Measurements from ENCODE around the gene STX2. TPM values are rescaled to one million over a fixed set of nuclear protein-coding genes. Genes with fewer than 3 reads are reported as not detected.

Gene STX2
- total and polyA plus RNA-seq, 2 donors from 2014 or later: 10.1 to 20.4 TPM

DNA sequence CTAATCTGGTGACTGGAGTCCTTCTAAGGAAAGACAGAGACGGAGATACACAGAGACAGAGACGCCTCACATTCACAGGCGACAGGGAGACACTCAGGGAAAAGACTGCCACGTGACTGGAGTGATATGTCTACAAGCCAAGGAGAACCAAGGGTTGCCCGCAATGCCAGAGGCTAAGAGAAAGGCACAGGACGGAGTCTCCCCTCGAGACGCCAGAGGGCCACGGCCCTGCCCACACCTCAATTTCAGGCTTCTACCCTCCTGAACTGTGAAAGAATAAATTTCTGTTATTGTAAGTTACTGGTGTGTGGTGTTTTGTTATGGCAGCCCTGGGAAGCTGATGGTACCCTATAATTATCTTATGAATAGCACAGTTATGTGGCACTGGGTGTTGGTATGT is 21.3 kb upstream of the STX2 start:
- Histone ChIP-seq H3K27ac (ENCODE audit: low read depth in 2 of 2, low read length in 2 of 2) (no peak overlapping the region), H3K4me1 (ENCODE audit: control insufficient read depth in 2 of 3, insufficient read depth in 2 of 3, low read depth in 1 of 3, low read length in 3 of 3) (no peaks in the 10 kb centered on the region), H3K27me3 (ENCODE audit: control insufficient read depth, insufficient read depth, low read length) (no peaks in the 10 kb centered on the region), H3K9me3 (ENCODE audit: control insufficient read depth in 2 of 3, insufficient read depth in 1 of 3, low read length in 3 of 3) (peaks cover 0 to 5% (median 0%) of the 10 kb centered on the region in 3 donors), H3K4me3 (ENCODE audit: low read length in 3 of 3) (no peak overlapping the region), H3K36me3 (ENCODE audit: control insufficient read depth in 2 of 3, insufficient read depth in 3 of 3, low read length in 3 of 3) (no peaks in the 10 kb centered on the region), H3K9ac (ENCODE audit: low read length in 3 of 3) (no peak overlapping the region)
- no peak for FAIRE-seq
- intact Hi-C loops (cut with DNase I): no loop called here
- no peak for DNase-seq
- TF ChIP-seq, protein P1, sequence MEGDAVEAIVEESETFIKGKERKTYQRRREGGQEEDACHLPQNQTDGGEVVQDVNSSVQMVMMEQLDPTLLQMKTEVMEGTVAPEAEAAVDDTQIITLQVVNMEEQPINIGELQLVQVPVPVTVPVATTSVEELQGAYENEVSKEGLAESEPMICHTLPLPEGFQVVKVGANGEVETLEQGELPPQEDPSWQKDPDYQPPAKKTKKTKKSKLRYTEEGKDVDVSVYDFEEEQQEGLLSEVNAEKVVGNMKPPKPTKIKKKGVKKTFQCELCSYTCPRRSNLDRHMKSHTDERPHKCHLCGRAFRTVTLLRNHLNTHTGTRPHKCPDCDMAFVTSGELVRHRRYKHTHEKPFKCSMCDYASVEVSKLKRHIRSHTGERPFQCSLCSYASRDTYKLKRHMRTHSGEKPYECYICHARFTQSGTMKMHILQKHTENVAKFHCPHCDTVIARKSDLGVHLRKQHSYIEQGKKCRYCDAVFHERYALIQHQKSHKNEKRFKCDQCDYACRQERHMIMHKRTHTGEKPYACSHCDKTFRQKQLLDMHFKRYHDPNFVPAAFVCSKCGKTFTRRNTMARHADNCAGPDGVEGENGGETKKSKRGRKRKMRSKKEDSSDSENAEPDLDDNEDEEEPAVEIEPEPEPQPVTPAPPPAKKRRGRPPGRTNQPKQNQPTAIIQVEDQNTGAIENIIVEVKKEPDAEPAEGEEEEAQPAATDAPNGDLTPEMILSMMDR (IDR thresholded peaks at IDR 0.05; ENCODE audit: borderline replicate concordance, extremely low read depth, insufficient read depth): no peak

DNA sequence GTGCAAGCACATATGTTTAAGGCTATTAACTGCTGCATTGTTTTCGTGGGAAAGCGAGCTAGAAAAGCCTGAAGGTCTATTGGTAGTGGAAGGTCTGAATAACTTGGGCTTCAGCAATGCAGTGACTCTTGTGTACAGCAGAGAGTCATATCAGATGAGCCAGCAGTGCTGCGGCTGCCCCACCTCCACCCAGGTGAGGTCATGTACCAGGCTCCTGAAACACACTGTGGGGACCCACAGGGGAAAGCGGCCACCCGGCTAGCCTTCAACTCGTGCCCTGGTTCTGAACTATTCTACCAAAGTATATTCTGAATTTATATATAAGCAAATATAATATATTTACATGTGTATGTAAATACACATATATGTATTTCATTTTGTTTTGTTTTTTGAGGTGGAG is 20.1 kb upstream of the STX2 start:
- FAIRE-seq (no peak), DNase-seq (peak in 1 of 5 donors; percentile 28)
- TF ChIP-seq, protein P1 (IDR thresholded peaks at IDR 0.05; ENCODE audit: borderline replicate concordance, extremely low read depth, insufficient read depth): no peak
- Histone ChIP-seq H3K27me3 (ENCODE audit: control insufficient read depth, insufficient read depth, low read length) (no peaks in the 10 kb centered on the region), H3K9ac (ENCODE audit: low read length in 3 of 3) (no peak overlapping the region), H3K9me3 (ENCODE audit: control insufficient read depth in 2 of 3, insufficient read depth in 1 of 3, low read length in 3 of 3) (peaks cover 0 to 5% (median 0%) of the 10 kb centered on the region in 3 donors), H3K4me1 (ENCODE audit: control insufficient read depth in 2 of 3, insufficient read depth in 2 of 3, low read depth in 1 of 3, low read length in 3 of 3) (no peaks in the 10 kb centered on the region), H3K36me3 (ENCODE audit: control insufficient read depth in 2 of 3, insufficient read depth in 3 of 3, low read length in 3 of 3) (no peaks in the 10 kb centered on the region), H3K27ac (ENCODE audit: low read depth in 2 of 2, low read length in 2 of 2) (no peak overlapping the region), H3K4me3 (ENCODE audit: low read length in 3 of 3) (no peak overlapping the region)
- intact Hi-C loops (cut with DNase I): no loop called here

DNA sequence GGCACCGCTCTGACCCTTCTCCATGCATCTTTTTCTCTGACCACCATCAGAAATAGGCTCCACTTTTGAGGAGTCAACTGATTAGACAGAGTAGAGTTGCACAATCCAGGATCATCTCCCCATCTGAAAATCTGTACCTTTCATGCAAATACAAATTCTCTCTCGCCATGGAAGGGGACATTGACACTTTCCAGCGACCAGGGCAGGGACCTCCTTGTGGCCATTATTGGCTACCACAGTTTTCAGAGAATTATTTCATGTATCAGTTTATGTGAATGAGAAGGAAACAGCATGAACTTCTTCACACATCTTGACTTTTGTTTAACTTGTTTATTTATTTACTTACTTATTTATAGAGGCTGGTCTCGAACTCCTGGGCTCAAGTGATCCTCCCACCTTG is 19.0 kb upstream of the STX2 start:
- Histone ChIP-seq H3K27ac (ENCODE audit: low read depth in 2 of 2, low read length in 2 of 2) (no peak overlapping the region), H3K9ac (ENCODE audit: low read length in 3 of 3) (no peak overlapping the region), H3K9me3 (ENCODE audit: control insufficient read depth in 2 of 3, insufficient read depth in 1 of 3, low read length in 3 of 3) (peaks cover 0 to 5% (median 0%) of the 10 kb centered on the region in 3 donors), H3K4me3 (ENCODE audit: low read length in 3 of 3) (no peak overlapping the region), H3K27me3 (ENCODE audit: control insufficient read depth, insufficient read depth, low read length) (no peaks in the 10 kb centered on the region), H3K4me1 (ENCODE audit: control insufficient read depth in 2 of 3, insufficient read depth in 2 of 3, low read depth in 1 of 3, low read length in 3 of 3) (no peaks in the 10 kb centered on the region), H3K36me3 (ENCODE audit: control insufficient read depth in 2 of 3, insufficient read depth in 3 of 3, low read length in 3 of 3) (no peaks in the 10 kb centered on the region)
- peak in 1 of 5 donors; percentile 6 for DNase-seq
- intact Hi-C loops (cut with DNase I): no loop called here
- no peak for FAIRE-seq
- TF ChIP-seq, protein P1 (IDR thresholded peaks at IDR 0.05; ENCODE audit: borderline replicate concordance, extremely low read depth, insufficient read depth): no peak

DNA sequence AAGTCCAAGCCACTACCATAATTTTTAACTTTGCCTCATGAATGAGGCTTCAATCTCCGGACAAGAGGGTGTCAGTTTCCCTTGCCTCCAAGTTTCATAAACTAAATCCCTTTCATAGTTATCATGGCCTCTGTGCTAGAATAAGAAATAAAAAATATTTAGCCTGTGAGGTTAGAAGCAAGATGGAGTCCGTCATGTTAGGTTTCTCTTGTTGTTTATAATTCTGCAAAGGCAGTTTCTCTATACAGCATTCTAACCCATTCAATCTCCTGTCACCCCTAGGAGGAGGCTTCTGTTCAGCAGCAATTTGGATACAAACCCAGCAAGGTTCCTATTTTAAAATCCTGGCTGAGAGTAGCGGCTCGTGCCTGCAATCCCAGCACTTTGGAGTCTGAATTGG is 17.0 kb upstream of the STX2 start:
- FAIRE-seq: no peak
- H3K27ac ChIP-seq (ENCODE audit: low read depth in 2 of 2, low read length in 2 of 2): no peak overlapping the region
- intact Hi-C loops (cut with DNase I): no loop called here

More for the DNA sequence above, 17.0 kb upstream of the STX2 start:
- Histone ChIP-seq H3K27me3 (ENCODE audit: control insufficient read depth, insufficient read depth, low read length) (no peaks in the 10 kb centered on the region), H3K4me3 (ENCODE audit: low read length in 3 of 3) (no peak overlapping the region), H3K9ac (ENCODE audit: low read length in 3 of 3) (no peak overlapping the region), H3K9me3 (ENCODE audit: control insufficient read depth in 2 of 3, insufficient read depth in 1 of 3, low read length in 3 of 3) (peaks cover 0 to 5% (median 0%) of the 10 kb centered on the region in 3 donors), H3K4me1 (ENCODE audit: control insufficient read depth in 2 of 3, insufficient read depth in 2 of 3, low read depth in 1 of 3, low read length in 3 of 3) (no peaks in the 10 kb centered on the region), H3K36me3 (ENCODE audit: control insufficient read depth in 2 of 3, insufficient read depth in 3 of 3, low read length in 3 of 3) (no peaks in the 10 kb centered on the region)
- no peak for DNase-seq
- TF ChIP-seq, protein P1 (IDR thresholded peaks at IDR 0.05; ENCODE audit: borderline replicate concordance, extremely low read depth, insufficient read depth): no peak
